Stimulated activated CD8-positive, alpha-beta memory T cell treated with anti-CD3 and anti-CD28 coated beads, Interleukin-4, amount 100 ng/mL, for 48 hours (primary cell): ENCODE data around the gene PER3.

ENCODE experiments used
- DNase-seq: peaks from one replicate; pipeline ENCODE4 v3.0.0-alpha.2; 2020

The PER3 gene

GRCh38 chr1:7783826-7784491 is at the start of gene PER3:
Gene PER3 (plus strand): TSS chr1:7784291. CDS start chr1:7784878, 587 bp downstream.
- peak; percentile 91 for DNase-seq

- no peak for DNase-seq
These were observed 46.0 kb upstream of the PER3 start for GRCh38 chr1:7738044-7738443.

- DNase-seq: no peak
These were observed 40.7 kb upstream of the PER3 start for GRCh38 chr1:7743346-7743745.

GRCh38 chr1:7744882-7745281 is 39.2 kb upstream of the PER3 start:
- no peak for DNase-seq

- no peak for DNase-seq
These were observed 38.3 kb upstream of the PER3 start for GRCh38 chr1:7745783-7746182.

GRCh38 chr1:7747605-7748004 is 36.5 kb upstream of the PER3 start:
- no peak for DNase-seq

- DNase-seq: no peak
These were observed 35.0 kb upstream of the PER3 start for GRCh38 chr1:7749126-7749525.

- DNase-seq: no peak
These were observed 32.9 kb upstream of the PER3 start for GRCh38 chr1:7751174-7751573.

- peak; percentile 58 for DNase-seq
These were observed 31.3 kb upstream of the PER3 start for GRCh38 chr1:7752512-7753417.

GRCh38 chr1:7753641-7754040 is 30.4 kb upstream of the PER3 start:
- no peak for DNase-seq

GRCh38 chr1:7754234-7754633 is 29.9 kb upstream of the PER3 start:
- DNase-seq: no peak

- DNase-seq: no peak
These were observed 28.6 kb upstream of the PER3 start for GRCh38 chr1:7755448-7755847.

GRCh38 chr1:7760245-7760644 is 23.8 kb upstream of the PER3 start:
- no peak for DNase-seq

- DNase-seq: no peak
These were observed 23.0 kb upstream of the PER3 start for GRCh38 chr1:7761103-7761502.

- DNase-seq: no peak
These were observed 16.9 kb upstream of the PER3 start for GRCh38 chr1:7767176-7767575.

- DNase-seq: no peak
These were observed 15.5 kb upstream of the PER3 start for GRCh38 chr1:7768583-7768982.

GRCh38 chr1:7769673-7770412 is 14.2 kb upstream of the PER3 start:
- DNase-seq: no peak

- no peak for DNase-seq
These were observed 13.5 kb upstream of the PER3 start for GRCh38 chr1:7770669-7770996.

- DNase-seq: peak; percentile 94
These were observed 12.9 kb upstream of the PER3 start, which contains the start of gene VAMP3 for GRCh38 chr1:7770997-7771822. Gene VAMP3 (plus strand): TSS chr1:7771296. CDS start chr1:7771384, 88 bp downstream.

- no peak for DNase-seq
These were observed 12.2 kb upstream of the PER3 start for GRCh38 chr1:7771823-7772299.

GRCh38 chr1:7777591-7777990 is 6.5 kb upstream of the PER3 start:
- no peak for DNase-seq

GRCh38 chr1:7778133-7778628 is 5.9 kb upstream of the PER3 start:
- DNase-seq: no peak
